Measurements from ENCODE around the gene FRMD4A.

GRCh38 chr10:13810568-13810967 is 520.2 kb downstream of the FRMD4A start:
- TF ChIP-seq ZBTB7A (IDR thresholded peaks at IDR 0.05; ENCODE audit: low read depth) (no peak), MAX (IDR thresholded peaks at IDR 0.05) (no peak), REST (IDR thresholded peaks at IDR 0.05; ENCODE audit: low read depth) (no peak), CEBPB (IDR thresholded peaks at IDR 0.05) (no peak), TEAD4 (IDR thresholded peaks at IDR 0.05) (no peak), TAF1 (IDR thresholded peaks at IDR 0.05; ENCODE audit: low read depth) (no peak)

All from Ishikawa (cell line).